NCI-H2171 treated with DMSO at 0.1 percent for 48 hours (cell line): ENCODE results near the gene TAS2R19.
"Not testable (repeated sequence)": the region's sequence is repeated elsewhere in the genome, so short reads cannot be mapped to it uniquely, and the experiment has no call there.

Experiments
- DNase-seq: peaks from one replicate; lab custom pipeline; 2025; lab: John Stamatoyannopoulos, UW

The TAS2R19 gene

GRCh38 chr12:11022520-11022919, at the start of gene TAS2R19:
TSS of gene TAS2R19 (minus strand) at chr12:11022620. CDS start at chr12:11022571, 49 bp downstream.
- no peak for DNase-seq

- no peak for DNase-seq
Measured at GRCh38 chr12:11071414-11071813, 49.0 kb upstream of the TAS2R19 start.

- DNase-seq, result no peak
Measured at GRCh38 chr12:11070999-11071398, 48.6 kb upstream of the TAS2R19 start.

GRCh38 chr12:11069854-11070365, 47.5 kb upstream of the TAS2R19 start:
- DNase-seq, result no peak

- DNase-seq, result no peak
Measured at GRCh38 chr12:11067514-11067913, 45.1 kb upstream of the TAS2R19 start.

GRCh38 chr12:11062194-11062593, 39.8 kb upstream of the TAS2R19 start, which contains the start of gene TAS2R46:
TSS of gene TAS2R46 (minus strand) at chr12:11062294. CDS start at chr12:11062294, 0 bp downstream.
- DNase-seq, result not testable (repeated sequence)

GRCh38 chr12:11059784-11060183, 37.4 kb upstream of the TAS2R19 start:
- no peak for DNase-seq

GRCh38 chr12:11059041-11059440, 36.6 kb upstream of the TAS2R19 start:
- DNase-seq, result no peak

GRCh38 chr12:11055306-11055705, 32.9 kb upstream of the TAS2R19 start:
- DNase-seq, result no peak

GRCh38 chr12:11049806-11050531, 27.5 kb upstream of the TAS2R19 start:
- DNase-seq, result not testable (repeated sequence)

GRCh38 chr12:11041366-11041765, 18.9 kb upstream of the TAS2R19 start:
- DNase-seq, result not testable (repeated sequence)

- no peak for DNase-seq
Measured at GRCh38 chr12:11040162-11040561, 17.7 kb upstream of the TAS2R19 start.

GRCh38 chr12:11039171-11039570, 16.8 kb upstream of the TAS2R19 start:
- no peak for DNase-seq

- DNase-seq, result not testable (repeated sequence)
Measured at GRCh38 chr12:11033959-11034358, 11.5 kb upstream of the TAS2R19 start.

GRCh38 chr12:11031307-11031706, 8.9 kb upstream of the TAS2R19 start, which contains the start of gene TAS2R31:
TSS of gene TAS2R31 (minus strand) at chr12:11031407. CDS start at chr12:11031335, 72 bp downstream.
- DNase-seq, result no peak

- DNase-seq, result no peak
Measured at GRCh38 chr12:11026118-11026517, 3.7 kb upstream of the TAS2R19 start.

GRCh38 chr12:11023387-11023786, 967 bp upstream of the TAS2R19 start:
- no peak for DNase-seq

GRCh38 chr12:11016937-11017336, 5.5 kb downstream of the TAS2R19 start:
- no peak for DNase-seq

- no peak for DNase-seq
Measured at GRCh38 chr12:11015775-11016430, 6.5 kb downstream of the TAS2R19 start.

GRCh38 chr12:11014234-11014633, 8.2 kb downstream of the TAS2R19 start:
- DNase-seq, result no peak

- no peak for DNase-seq
Measured at GRCh38 chr12:11007608-11008007, 14.8 kb downstream of the TAS2R19 start.

- DNase-seq, result no peak
Measured at GRCh38 chr12:10998204-10998603, 24.2 kb downstream of the TAS2R19 start, which contains the start of gene TAS2R20. TSS of gene TAS2R20 (minus strand) at chr12:10998304. CDS start at chr12:10997875, 429 bp downstream.

GRCh38 chr12:10994307-10994706, 28.1 kb downstream of the TAS2R19 start:
- DNase-seq, result no peak
